Glomerular endothelial cell (primary cell): Measurements from ENCODE around the gene GK. TPM values are rescaled to one million over a fixed set of nuclear protein-coding genes. Genes with fewer than 3 reads are reported as not detected.
A peak's percentile ranks its signal among the peaks of the same experiment; 100 is the strongest.
"Not testable (repeated sequence)": the region's sequence is repeated elsewhere in the genome, so short reads cannot be mapped to it uniquely, and the experiment has no call there.

Experiments
- DNase-seq: peaks from one replicate; pipeline ENCODE4 v3.0.0-alpha.2; 2011; ENCODE audit warnings: low read depth, low spot score; ENCODE audit errors: extremely low read depth
- total RNA-seq: library from RNA; depleted of rRNA; stranded (reverse); fragments of >200 nt; gene quantifications from 2 replicates; pipeline ENCODE4 v1.2.3, GENCODE V29; 2015

GK gene
- total RNA-seq, 1 donor from 2014 or later, result 1.9 TPM

DNA sequence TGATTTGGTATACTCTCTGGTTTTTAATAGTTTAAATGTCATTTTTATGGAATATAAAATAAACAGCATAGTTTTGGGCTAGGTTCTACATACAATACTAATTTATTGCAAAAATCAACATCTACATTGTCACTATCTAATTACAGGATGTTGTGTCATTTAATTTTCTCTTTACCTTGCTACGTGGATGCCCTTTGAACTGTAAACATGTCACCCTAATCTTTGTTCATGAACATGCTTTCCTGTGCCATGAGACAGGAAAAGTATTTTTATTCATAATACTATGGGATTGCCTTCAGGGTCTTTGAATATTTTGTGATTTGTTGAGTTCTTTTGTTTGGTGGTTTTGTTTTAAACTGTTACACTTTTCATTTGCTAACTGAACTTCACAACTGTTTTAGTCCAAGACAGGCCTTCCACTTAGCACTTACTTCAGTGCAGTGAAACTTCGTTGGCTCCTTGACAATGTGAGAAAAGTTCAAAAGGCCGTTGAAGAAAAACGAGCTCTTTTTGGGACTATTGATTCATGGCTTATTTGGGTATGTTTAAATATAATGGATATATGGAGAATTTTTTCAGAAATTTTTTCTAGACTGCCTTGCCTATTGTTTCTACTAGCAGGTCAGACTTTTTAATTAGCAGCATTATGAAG is 40.9 kb downstream of the GK start:
- no peak for DNase-seq

DNA sequence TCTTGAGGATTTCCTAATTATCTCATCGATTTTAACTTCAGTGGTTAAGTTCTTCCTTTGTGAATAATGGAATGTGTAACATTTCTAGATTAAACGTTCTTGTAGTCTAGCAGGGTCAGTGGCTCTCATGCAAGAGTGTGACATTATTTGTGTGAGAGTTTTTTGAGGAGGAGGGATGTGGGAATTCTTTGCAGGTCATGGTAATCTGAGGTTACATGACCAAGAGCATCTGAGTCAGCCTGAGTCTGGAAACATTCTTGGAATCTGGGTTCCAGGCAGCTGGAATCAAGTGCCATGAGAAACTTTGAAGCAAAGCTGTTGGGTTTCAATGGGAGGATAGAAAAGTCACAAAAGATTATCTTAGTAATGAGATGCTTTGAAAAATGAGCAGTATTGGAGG is 49.5 kb downstream of the GK start:
- DNase-seq, result no peak

DNA sequence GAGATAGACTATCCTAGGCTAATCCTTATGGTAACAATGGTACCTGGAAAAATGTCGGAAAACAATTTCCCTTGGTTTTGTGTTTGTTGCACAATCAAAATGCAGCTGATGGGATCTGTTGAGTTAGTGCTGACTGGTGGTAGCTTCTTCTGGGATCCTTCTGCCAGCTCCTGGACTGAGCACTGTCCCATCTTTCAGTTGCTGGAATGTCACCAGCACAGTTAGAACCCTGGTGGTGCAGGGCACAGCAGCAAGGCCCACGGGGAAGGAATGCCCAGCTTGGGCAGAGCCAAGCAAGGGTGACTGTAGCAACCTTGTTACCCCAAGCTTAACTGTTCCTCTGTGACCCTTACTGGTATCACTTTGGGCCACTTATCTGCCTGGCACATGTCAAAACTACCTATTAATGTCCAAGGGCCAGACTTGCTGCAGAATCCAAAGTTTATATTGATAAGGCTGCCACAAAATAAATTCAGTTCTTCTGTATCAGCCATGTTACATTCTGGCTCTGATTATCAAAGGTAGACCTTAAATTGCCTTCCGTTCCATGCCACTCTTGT is 53.1 kb downstream of the GK start:
- no peak for DNase-seq

DNA sequence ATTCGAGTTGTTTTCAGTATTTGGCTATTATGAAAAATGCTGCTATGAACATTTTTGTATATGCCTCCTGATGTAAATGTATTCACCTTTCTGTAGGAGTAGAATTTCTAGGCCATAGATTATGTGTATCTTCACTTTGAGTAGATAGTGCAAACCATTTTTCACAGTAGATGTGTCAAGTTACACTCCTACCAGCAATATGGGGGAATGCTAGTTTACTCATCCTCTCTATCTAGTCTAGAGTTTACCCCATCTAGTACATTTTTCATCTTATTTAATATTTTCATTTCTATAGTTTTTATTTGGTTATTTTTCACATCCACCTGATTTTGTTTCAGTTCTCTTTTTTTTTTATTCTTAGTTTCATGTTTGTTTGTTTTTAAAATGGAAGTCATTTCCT is 59.0 kb downstream of the GK start:
- no peak for DNase-seq

DNA sequence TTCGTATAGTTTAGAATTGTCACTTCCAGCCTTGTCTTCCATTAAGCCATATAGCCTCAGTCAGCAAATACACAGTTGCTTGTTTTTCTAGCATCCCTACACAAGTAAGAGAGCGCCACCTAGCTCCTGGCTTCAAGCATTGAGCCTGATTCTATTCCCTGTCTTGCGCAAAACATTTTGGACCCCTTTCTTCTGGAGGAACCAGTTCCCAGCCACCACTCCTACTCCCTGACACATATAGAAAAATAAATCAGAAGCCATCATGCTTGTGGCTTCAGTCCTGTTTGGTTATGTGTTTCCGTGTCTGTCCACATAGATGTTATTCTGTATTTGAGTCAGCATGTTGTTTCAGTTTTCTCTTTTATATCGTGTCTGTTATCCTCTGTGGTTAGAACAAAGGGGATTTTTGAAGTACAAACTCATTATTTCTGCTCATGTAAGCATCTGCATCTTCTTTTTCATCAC is 59.9 kb downstream of the GK start:
- peak; percentile 14 for DNase-seq

DNA sequence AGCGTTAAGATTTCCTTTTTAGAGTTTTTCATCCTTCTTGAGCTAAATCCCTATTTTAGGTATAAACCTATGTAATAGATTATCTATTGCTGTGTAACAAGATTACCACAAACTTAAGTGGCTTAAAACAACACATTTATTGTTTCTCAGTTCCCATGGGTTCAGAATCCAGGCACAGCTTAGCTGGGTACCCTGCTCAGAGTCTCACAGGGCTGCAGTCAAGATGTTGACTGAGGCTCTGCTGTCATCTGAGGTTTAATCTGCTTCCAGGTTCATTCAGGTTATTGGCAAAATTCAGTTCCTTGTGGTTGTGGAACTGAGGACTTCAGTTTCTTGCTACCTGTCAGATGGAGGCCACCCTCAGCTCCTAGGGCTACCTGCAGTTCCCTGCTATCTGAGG is 60.9 kb downstream of the GK start:
- no peak for DNase-seq

DNA sequence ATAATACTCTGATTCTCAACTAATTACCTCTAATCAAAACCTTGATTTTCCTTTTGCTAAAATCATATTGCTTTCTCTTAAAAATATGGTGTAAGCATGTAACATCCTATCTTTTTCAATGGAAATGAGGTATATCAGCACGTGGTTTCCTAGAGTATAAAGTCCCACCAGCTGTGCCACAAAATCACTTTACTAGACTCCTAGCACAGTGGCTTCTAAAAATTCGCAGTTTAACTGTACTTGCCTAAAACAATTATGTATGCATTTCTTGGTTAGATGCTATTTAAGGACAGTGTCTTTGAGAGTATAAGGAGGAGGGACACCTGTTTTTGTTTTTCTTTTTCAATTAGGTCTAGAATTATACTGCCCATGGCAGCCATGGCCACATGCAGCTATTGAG is 62.8 kb downstream of the GK start:
- no peak for DNase-seq

DNA sequence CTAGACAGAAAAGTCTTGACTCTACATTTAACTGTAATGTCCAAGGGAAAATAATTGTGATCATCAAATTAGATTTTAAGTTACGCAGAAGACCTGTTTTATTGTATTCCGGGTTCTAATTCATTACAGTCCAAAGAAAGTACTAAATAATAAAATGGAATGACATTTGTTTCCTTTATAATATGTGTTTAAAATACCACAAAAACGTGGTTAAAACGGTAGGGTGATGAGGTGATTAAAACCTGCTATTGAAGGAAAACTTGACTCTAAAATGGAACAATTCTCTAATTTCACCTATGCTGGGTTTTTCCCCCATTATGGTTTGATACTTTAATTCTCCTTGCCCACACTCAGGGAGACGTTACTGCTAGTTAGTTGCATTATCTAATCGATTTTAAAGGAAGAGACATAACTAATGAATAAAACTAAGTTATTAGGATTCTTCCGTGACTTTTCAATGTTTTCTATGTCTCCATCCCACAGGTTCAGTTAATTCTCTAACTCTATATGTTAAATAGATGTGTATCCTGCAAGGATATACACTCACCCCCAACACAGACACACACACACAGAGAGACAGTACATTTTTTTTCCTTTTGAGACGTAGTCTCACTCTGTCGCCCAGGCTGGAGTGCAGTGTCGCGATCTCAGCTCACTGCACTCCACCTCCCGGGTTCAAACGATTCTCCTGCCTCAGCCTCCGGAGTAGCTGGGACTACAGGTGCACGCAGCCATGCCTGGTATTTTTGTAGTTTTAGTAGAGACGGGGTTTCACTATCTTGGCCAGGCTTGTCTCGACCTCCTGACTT is 80.8 kb downstream of the GK start:
- no peak for DNase-seq

DNA sequence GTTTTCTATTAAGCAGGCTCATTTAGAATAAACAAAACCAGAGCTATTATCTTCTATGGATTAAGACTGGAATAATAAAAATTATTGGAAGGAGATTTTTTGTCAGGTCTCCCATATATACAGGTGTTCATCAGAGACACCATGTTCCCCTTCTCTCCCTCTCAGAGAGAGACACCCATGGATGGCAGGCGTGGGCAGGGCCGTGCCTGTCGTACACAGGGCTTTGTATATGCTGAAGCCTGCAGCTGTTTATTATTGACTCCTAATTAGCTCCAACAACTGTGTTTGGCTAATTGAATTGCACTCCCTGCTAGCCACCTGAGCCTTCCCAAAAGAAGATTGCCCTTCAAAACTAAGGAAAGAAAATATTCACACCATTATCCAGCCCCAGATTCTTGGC is 81.6 kb downstream of the GK start:
- no peak for DNase-seq

DNA sequence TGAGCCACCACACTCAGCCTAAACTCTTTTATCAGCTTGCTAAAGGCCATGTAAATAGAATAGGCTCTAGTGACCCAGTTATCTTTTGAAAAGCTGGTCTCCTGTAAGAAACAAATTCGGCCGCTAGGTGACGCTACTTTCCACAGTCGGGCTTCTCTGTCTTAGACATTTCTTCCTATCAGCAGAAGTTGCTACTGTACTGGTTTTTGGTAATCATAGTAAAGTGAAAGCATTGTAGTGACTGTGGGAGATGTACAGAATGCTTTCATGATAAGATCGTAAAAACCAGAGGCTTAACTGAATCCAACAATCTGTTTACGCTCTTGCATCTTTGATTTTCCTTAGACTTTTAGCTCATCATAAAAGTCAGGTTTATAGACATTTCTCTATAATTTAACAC is 82.6 kb downstream of the GK start:
- DNase-seq, result peak; percentile 31

DNA sequence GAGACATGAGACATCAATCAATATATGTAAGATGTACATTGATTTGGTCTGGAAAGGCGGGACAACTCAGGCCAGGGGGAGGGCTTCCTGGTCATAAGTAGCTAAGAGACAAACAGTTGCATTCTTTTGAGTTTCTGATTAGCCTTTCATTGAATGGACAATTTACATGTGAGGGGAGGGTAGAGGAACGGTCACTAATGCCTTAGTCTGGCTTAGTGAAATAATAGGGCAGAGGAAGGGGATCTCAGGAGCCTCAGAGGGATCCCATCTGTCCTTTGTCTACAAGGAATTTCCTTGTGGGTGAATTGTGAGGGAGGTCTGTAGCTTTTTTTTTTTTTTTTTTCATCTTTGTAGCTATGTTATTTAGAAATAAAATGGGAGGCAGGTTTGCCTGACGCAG is 88.3 kb downstream of the GK start:
- DNase-seq, result no peak

DNA sequence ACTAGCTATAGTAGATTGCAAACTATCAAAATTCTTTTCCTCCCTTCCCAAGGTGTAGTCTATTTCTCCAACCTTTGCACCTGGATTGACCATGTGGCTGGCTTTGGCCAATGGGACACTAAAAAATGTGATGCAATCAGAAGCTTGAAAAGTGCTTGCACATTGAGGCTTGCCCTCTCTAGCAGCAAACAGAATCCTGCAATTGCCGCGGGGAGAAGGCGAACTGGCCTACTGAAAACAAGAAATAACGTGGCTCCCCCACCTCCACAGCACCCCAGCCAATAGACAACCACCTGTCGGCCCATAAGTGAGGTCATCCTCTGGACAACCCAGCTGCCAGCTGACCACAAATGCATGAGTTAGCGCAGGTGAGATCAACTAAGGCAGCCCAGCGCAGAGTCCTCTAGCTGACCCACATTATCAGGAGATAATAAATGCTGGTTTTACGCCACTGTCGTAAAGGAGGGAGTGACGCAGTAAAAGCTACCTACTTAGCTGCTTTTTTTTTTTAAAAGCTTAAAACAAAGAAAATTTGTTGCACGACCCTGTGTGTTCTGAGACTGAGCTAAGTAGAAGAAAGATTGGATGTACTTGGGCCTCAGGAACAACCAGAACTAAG is 95.2 kb downstream of the GK start:
- DNase-seq, result no peak

DNA sequence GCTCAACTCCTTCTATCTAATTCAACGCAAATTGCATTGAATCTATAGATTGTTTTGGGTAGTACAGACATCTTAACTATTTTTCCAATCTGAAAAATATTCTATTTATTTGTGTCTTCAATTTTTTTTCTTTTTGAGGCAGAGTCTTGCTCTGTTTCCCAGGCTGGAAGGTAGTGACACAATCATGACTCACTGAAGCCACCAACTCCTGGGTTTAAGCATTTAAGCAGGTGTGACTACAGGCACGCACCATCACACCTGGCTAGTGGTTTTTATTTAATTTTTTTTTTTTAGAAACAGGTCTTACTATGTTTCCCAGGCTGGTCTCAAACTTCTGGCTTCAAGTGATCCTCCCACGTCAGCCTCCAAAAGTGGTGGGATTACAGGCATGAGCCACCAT is 98.3 kb downstream of the GK start:
- DNase-seq, result no peak

DNA sequence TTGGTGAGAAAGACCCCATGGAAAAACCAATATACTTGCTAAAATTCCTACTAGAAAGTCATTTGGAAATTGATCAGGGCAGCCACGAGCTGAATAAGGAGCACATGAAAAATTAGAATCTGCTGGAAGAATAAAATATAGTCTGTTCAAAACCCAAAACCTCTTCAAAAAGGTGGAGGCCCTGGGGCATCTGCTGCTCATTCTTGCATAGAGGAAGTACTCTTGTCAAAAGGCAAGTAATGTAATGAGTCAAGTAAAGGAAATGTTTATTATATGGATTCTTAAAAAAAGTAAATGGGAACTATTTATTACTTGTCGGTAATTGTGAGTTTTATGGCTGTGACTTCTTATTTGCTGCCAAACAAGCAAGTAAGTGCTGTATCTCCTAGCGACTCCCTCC is 109.5 kb downstream of the GK start:
- no peak for DNase-seq

DNA sequence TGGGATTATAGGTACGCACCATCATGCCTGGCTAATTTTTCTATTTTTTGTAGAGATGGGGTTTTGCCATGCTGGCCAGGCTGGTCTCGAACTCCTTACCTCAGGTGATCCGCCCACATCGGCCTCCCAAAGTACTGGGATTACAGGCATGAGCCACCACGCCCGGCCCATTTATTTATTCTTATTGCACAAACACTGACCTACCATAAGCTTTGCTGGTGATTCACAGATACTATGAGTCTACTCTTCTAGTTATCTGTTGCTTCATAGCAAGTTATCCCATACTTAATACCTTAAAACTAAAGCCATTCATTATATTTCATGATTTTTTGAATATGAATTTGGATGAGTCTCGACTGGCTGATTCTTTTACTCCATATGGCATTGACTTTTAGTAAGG is 120.5 kb downstream of the GK start:
- DNase-seq, result not testable (repeated sequence)

DNA sequence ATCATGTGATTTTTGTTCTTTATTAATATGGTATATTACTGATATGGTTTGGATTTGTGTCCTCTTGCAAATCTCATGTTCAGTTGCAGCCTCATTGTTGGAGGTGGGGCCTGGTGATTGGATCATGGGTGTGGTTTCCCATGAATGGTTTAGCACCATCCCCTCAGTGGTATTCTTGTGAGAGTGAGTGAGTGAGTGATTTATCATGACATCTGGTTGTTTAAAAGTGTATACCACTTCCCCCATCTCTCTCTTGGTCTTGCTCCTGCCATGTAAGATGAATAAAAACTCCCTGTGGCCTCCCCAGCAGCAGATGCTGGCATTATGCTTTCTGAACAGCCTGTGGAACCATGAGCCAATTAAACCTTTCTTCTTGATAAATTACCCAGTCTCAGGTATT is 124.4 kb downstream of the GK start:
- no peak for DNase-seq

DNA sequence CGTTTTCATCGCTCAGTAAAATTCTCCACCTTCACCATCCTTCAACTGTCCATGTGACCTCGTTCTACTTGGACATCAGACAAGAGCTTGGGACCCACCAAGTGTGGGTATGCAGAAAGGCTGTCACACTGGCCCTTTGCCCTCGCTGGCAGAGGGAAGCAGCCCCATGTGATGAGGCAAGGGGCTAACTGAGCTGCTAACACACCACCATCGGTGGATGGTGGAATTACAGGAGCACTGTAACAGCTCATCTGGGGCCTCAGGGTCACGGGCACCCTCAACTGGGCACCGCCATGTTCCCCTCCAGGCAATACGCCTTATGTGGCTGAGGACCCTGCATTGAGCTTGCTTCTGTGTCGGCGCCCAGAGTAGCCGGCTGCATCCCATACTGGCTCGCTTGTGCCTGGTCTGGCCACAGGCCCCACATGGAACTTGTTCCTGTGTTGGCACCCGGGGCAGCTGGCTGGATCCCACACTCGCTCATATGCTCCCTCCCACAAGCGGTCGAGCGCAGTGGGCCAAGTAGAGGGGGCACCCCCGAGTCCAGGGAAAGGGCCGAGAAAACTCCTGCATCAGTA is 126.3 kb downstream of the GK start:
- no peak for DNase-seq
